ENCODE measurements around the gene SDCCAG8.

SDCCAG8 gene

GRCh38 chr1:243474136-243474881 lies 218.5 kb downstream of the SDCCAG8 start:
- no peak overlapping the region for H3K9ac ChIP-seq (ENCODE audit: insufficient read length)
- no peak for DNase-seq (ENCODE audit: low read depth, low spot score)
- TF ChIP-seq POLR2AphosphoS5 (IDR thresholded peaks at IDR 0.05; ENCODE audit: borderline replicate concordance, low read depth, low read length) (no peak), EZH2 (IDR thresholded peaks at IDR 0.05) (no peak), FOXP2 (optimal IDR thresholded peaks at IDR 0.05; ENCODE audit: control extremely low read depth, extremely low read length, insufficient read depth) (no peak)
- H3K4me3 ChIP-seq, result no peak overlapping the region
- H3K27ac ChIP-seq, result no peak overlapping the region
- no peaks in the 10 kb centered on the region for H3K36me3 ChIP-seq (ENCODE audit: insufficient read depth, low read length)
- no peaks in the 10 kb centered on the region for H3K9me3 ChIP-seq (ENCODE audit: low read depth, low read length)

- H3K9ac ChIP-seq (ENCODE audit: insufficient read length), result no peak overlapping the region
- no peak for DNase-seq (ENCODE audit: low read depth, low spot score)
- H3K4me3 ChIP-seq, result no peak overlapping the region
- no peak overlapping the region for H3K27ac ChIP-seq
- no peak for TF ChIP-seq POLR2AphosphoS5 (IDR thresholded peaks at IDR 0.05; ENCODE audit: borderline replicate concordance, low read depth, low read length)
- TF ChIP-seq FOXP2 (optimal IDR thresholded peaks at IDR 0.05; ENCODE audit: control extremely low read depth, extremely low read length, insufficient read depth), result no peak
- H3K9me3 ChIP-seq (ENCODE audit: low read depth, low read length), result no peaks in the 10 kb centered on the region
- H3K36me3 ChIP-seq (ENCODE audit: insufficient read depth, low read length), result no peaks in the 10 kb centered on the region
Measured at GRCh38 chr1:243474906-243475305, 219.1 kb downstream of the SDCCAG8 start.

- H3K9me3 ChIP-seq (ENCODE audit: low read depth, low read length), result no peaks in the 10 kb centered on the region
- H3K4me3 ChIP-seq, result no peak overlapping the region
- TF ChIP-seq FOXP2 (optimal IDR thresholded peaks at IDR 0.05; ENCODE audit: control extremely low read depth, extremely low read length, insufficient read depth), result no peak
- no peak for TF ChIP-seq EZH2 (IDR thresholded peaks at IDR 0.05)
- no peak for TF ChIP-seq POLR2AphosphoS5 (IDR thresholded peaks at IDR 0.05; ENCODE audit: borderline replicate concordance, low read depth, low read length)
- no peak for DNase-seq (ENCODE audit: low read depth, low spot score)
- no peaks in the 10 kb centered on the region for H3K36me3 ChIP-seq (ENCODE audit: insufficient read depth, low read length)
- no peak overlapping the region for H3K27ac ChIP-seq
- H3K9ac ChIP-seq (ENCODE audit: insufficient read length), result no peak overlapping the region
Measured at GRCh38 chr1:243475966-243476365, 220.1 kb downstream of the SDCCAG8 start.

DNA sequence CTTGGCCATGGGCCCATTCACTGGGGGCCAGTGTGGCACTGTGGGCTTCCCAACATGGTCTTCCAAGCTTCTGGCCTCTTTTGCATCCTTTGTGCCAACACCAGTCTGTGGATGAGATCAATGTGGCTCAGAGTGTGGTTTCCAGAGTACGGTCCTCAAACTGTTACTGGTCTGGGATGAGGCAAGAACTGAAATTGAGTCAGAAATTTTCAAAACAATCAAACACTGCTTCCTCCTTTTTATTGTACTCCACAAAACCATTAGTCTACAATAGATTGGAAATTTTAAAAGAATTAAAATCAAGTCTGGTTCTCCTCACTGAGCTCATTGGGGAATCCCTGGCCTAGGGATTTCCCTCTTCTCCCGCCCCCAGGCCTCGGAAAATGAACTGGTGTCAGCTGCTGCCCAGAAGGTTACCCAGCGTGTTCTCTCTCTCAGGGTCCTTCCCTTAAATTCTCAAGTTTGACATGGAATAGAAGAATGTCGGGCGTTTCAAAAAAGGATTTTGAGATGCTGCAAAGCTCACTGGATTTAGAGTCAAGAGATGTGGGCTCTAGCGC lies 222.0 kb downstream of the SDCCAG8 start:
- Histone ChIP-seq H3K36me3 (ENCODE audit: insufficient read depth, low read length) (no peaks in the 10 kb centered on the region), H3K4me3 (no peak overlapping the region), H3K27ac (no peak overlapping the region), H3K9me3 (ENCODE audit: low read depth, low read length) (no peaks in the 10 kb centered on the region), H3K9ac (ENCODE audit: insufficient read length) (no peak overlapping the region)
- TF ChIP-seq POLR2AphosphoS5 (IDR thresholded peaks at IDR 0.05; ENCODE audit: borderline replicate concordance, low read depth, low read length), result no peak
- DNase-seq (ENCODE audit: low read depth, low spot score), result no peak

- DNase-seq (ENCODE audit: low read depth, low spot score), result no peak
Measured at GRCh38 chr1:243481101-243481500, 225.3 kb downstream of the SDCCAG8 start.

GRCh38 chr1:243482141-243483022 lies 226.5 kb downstream of the SDCCAG8 start:
- H3K9me3 ChIP-seq (ENCODE audit: low read depth, low read length), result no peaks in the 10 kb centered on the region
- DNase-seq (ENCODE audit: low read depth, low spot score), result no peak
- TF ChIP-seq EZH2 (IDR thresholded peaks at IDR 0.05), result no peak
- no peak for TF ChIP-seq FOXP2 (optimal IDR thresholded peaks at IDR 0.05; ENCODE audit: control extremely low read depth, extremely low read length, insufficient read depth)
- no peak for TF ChIP-seq POLR2AphosphoS5 (IDR thresholded peaks at IDR 0.05; ENCODE audit: borderline replicate concordance, low read depth, low read length)
- H3K36me3 ChIP-seq (ENCODE audit: insufficient read depth, low read length), result no peaks in the 10 kb centered on the region
- no peak overlapping the region for H3K4me3 ChIP-seq
- no peak overlapping the region for H3K27ac ChIP-seq
- no peak overlapping the region for H3K9ac ChIP-seq (ENCODE audit: insufficient read length)

More at GRCh38 chr1:243481101-243481500, 225.3 kb downstream of the SDCCAG8 start:
- Histone ChIP-seq H3K36me3 (ENCODE audit: insufficient read depth, low read length) (no peaks in the 10 kb centered on the region), H3K27ac (no peak overlapping the region), H3K9ac (ENCODE audit: insufficient read length) (no peak overlapping the region), H3K9me3 (ENCODE audit: low read depth, low read length) (no peaks in the 10 kb centered on the region), H3K4me3 (no peak overlapping the region)
- no peak for TF ChIP-seq FOXP2 (optimal IDR thresholded peaks at IDR 0.05; ENCODE audit: control extremely low read depth, extremely low read length, insufficient read depth)
- TF ChIP-seq EZH2 (IDR thresholded peaks at IDR 0.05), result no peak

DNA sequence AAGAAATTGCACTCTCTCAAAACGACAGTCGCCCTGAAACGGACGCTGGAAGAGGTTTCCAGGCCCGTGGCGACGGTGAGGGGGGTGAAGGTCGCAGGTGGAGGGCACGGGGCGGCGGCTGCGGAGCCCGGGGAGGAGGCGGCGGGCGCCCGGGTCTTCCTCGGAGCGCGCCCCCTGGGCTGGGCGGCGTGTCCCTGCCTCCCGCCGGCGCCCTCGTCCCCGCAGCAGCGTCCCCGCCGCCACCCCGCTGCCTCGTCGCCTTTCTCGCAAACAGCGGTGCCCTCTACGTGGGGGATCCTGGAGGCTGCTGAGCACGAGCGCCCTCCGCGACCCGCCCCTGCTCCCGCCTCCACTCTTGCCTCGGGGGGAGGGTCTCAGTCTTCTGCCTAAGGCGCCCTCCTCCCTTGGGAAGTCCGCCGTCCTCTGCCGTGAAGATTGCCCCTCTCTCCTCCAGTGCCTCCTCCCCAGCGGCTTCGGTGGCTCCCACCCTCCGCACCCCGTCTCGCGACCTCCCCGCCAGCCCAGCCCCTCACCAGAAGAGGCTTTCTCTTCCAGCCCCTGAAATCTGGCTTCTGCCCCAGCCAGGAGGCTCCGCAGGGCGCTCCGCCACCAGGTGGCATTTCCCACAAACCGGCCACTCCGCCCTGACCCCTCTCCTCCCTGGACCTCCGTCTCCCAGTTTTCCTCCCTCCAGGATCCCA lies 227.4 kb downstream of the SDCCAG8 start:
- Histone ChIP-seq H3K4me3 (no peak overlapping the region), H3K9ac (ENCODE audit: insufficient read length) (no peak overlapping the region), H3K9me3 (ENCODE audit: low read depth, low read length) (no peaks in the 10 kb centered on the region), H3K27ac (no peak overlapping the region), H3K36me3 (ENCODE audit: insufficient read depth, low read length) (no peaks in the 10 kb centered on the region)
- no peak for DNase-seq (ENCODE audit: low read depth, low spot score)
- TF ChIP-seq EZH2 (IDR thresholded peaks at IDR 0.05) (no peak), POLR2AphosphoS5 (IDR thresholded peaks at IDR 0.05; ENCODE audit: borderline replicate concordance, low read depth, low read length) (no peak), FOXP2 (optimal IDR thresholded peaks at IDR 0.05; ENCODE audit: control extremely low read depth, extremely low read length, insufficient read depth) (no peak)

DNA sequence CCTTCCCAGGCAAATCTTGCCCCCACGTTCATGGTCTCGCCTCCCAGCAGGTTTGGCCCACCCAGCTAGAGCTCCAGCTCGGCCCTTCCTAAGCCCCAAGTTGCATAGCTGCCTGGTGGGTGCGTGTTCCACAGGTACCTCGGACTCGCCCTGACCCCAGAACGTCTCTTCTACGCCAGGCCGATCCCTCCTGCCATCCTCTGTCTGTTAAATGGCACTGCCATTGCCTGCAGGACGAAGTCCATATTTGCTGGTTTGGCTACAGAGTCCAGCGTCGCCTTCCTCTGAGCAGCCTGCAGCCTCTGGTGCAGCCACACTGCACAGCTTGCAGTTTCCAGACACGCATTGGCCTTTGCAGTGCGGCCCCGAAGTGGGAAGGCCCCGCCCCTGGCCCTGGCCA lies 228.1 kb downstream of the SDCCAG8 start:
- H3K9me3 ChIP-seq (ENCODE audit: low read depth, low read length), result no peaks in the 10 kb centered on the region
- no peak overlapping the region for H3K9ac ChIP-seq (ENCODE audit: insufficient read length)
- H3K4me3 ChIP-seq, result no peak overlapping the region
- TF ChIP-seq POLR2AphosphoS5 (IDR thresholded peaks at IDR 0.05; ENCODE audit: borderline replicate concordance, low read depth, low read length), result no peak
- TF ChIP-seq EZH2 (IDR thresholded peaks at IDR 0.05), result no peak
- TF ChIP-seq FOXP2 (optimal IDR thresholded peaks at IDR 0.05; ENCODE audit: control extremely low read depth, extremely low read length, insufficient read depth), result no peak
- no peak for DNase-seq (ENCODE audit: low read depth, low spot score)
- no peak overlapping the region for H3K27ac ChIP-seq
- no peaks in the 10 kb centered on the region for H3K36me3 ChIP-seq (ENCODE audit: insufficient read depth, low read length)

Measured in SK-N-MC (cell line).